Measurements from ENCODE around the gene SYT17. TPM values are rescaled to one million over a fixed set of nuclear protein-coding genes. Genes with fewer than 3 reads are reported as not detected.

Gene SYT17
- total and polyA plus RNA-seq, 2 experiments from 2014 or later: not detected

DNA sequence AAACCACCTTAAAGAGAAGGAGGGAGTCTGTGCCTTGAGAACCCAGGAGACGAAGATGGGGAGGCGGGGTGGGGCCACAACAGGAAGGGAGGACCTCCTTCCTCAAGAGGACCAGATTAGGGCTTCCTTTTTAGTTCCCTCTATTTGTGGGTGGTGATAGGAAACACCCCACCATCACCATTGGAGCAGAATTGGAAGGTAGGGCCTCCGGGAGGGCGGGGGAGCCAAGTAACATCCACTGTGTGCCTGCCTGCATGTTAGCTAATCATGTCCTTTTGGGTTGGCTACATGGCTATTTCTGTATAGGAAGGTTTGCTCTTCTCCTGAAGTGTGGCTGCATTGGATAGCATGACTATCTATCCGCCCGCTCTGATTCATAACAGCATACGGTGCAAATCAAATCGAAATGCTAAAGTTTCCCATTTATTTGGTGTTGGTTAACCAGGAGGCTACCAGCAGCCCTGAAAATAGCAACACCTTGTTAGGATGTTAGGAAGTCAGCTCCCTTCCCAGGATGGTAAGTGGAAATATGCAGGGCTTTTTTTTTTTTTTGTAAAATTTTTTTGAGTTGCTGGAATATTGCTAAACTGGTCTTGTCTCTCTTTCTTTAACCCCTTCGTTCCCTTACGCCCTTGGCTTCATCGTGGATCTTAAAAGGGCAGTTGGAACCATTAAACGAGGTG, 4.2 kb downstream of the SYT17 start:
- Histone ChIP-seq H2AFZ (no peak overlapping the region), H3K4me1 (ENCODE audit: insufficient read depth) (no peaks in the 10 kb centered on the region), H3K27ac (no peak overlapping the region), H3F3A (ENCODE audit: insufficient read depth) (no peaks in the 10 kb centered on the region), H3K79me2 (ENCODE audit: insufficient read depth) (no peaks in the 10 kb centered on the region), H3K9me2 (ENCODE audit: insufficient read depth) (no peaks in the 10 kb centered on the region), H3K4me2 (ENCODE audit: unreplicated experiment) (no peak overlapping the region), H3K4me3 (no peak overlapping the region), H4K20me1 (ENCODE audit: insufficient read depth) (no peaks in the 10 kb centered on the region), H3K36me3 (ENCODE audit: low read depth) (no peaks in the 10 kb centered on the region), H3K27me3 (replicated peaks; ENCODE audit: insufficient read depth) (peaks cover 16% of the 10 kb centered on the region), H3K9me3 (ENCODE audit: low read depth) (no peaks in the 10 kb centered on the region), H3K9ac (no peak overlapping the region)
- in situ Hi-C loops (cut with MboI): loop anchor here (10.0 kb wide), 1 partner anchor 87 kb away; no protein-coding TSS in a partner anchor
- DNase-seq: no peak
- WGBS, 2 experiments (ENCODE audit: low coverage in 1 of 2, low lambda C conversion rate in 2 of 2, missing lambda C conversion rate in 2 of 2): 74 to 76% methylated on average over 12 of the region's 12 CpGs
- TF ChIP-seq EZH2phosphoT487 (IDR thresholded peaks at IDR 0.05; ENCODE audit: insufficient read depth, low read depth): no peak
- TF ChIP-seq EZH2 (IDR thresholded peaks at IDR 0.05; ENCODE audit: insufficient read depth, poor library complexity, severe bottlenecking): no peak

DNA sequence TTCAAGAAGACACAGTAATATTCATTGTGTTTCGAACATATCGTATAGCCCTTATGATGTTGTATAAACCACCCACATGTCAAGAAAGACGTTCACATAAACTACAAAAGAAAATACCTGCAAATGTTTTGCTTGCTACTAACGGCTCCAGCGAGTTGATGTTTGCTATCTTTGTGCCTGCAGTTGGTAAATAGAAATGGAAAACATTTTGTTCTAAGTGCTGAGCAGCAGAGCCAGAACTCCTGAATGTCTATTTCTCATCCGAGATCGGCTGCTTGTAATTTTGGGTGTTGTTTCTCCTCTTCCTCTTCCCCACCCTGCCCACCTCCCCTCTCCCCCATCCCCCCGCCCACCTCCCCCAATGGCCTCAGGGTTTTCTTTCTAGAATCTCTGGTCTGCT, 5.0 kb downstream of the SYT17 start:
- DNase-seq: no peak
- no peaks in the 10 kb centered on the region for H3K9me3 ChIP-seq (ENCODE audit: low read depth)
- H2AFZ ChIP-seq: no peak overlapping the region
- 47 to 49% methylated on average over 7 to 8 of the region's 8 CpGs for WGBS, 2 experiments (ENCODE audit: low coverage in 1 of 2, low lambda C conversion rate in 2 of 2, missing lambda C conversion rate in 2 of 2)
- no peak overlapping the region for H3K4me2 ChIP-seq (ENCODE audit: unreplicated experiment)
- no peaks in the 10 kb centered on the region for H3K36me3 ChIP-seq (ENCODE audit: low read depth)
- H4K20me1 ChIP-seq (ENCODE audit: insufficient read depth): no peaks in the 10 kb centered on the region
- H3K4me3 ChIP-seq: no peak overlapping the region
- no peak overlapping the region for H3K27ac ChIP-seq
- H3K9ac ChIP-seq: no peak overlapping the region
- in situ Hi-C loops (cut with MboI): loop anchor here (10.0 kb wide), 1 partner anchor 88 kb away; no protein-coding TSS in a partner anchor
- peaks cover 16% of the 10 kb centered on the region for H3K27me3 ChIP-seq (replicated peaks; ENCODE audit: insufficient read depth)
- no peaks in the 10 kb centered on the region for H3F3A ChIP-seq (ENCODE audit: insufficient read depth)
- H3K9me2 ChIP-seq (ENCODE audit: insufficient read depth): no peaks in the 10 kb centered on the region
- TF ChIP-seq EZH2phosphoT487 (IDR thresholded peaks at IDR 0.05; ENCODE audit: insufficient read depth, low read depth) (no peak), EZH2 (IDR thresholded peaks at IDR 0.05; ENCODE audit: insufficient read depth, poor library complexity, severe bottlenecking) (no peak)
- no peaks in the 10 kb centered on the region for H3K4me1 ChIP-seq (ENCODE audit: insufficient read depth)
- H3K79me2 ChIP-seq (ENCODE audit: insufficient read depth): no peaks in the 10 kb centered on the region

DNA sequence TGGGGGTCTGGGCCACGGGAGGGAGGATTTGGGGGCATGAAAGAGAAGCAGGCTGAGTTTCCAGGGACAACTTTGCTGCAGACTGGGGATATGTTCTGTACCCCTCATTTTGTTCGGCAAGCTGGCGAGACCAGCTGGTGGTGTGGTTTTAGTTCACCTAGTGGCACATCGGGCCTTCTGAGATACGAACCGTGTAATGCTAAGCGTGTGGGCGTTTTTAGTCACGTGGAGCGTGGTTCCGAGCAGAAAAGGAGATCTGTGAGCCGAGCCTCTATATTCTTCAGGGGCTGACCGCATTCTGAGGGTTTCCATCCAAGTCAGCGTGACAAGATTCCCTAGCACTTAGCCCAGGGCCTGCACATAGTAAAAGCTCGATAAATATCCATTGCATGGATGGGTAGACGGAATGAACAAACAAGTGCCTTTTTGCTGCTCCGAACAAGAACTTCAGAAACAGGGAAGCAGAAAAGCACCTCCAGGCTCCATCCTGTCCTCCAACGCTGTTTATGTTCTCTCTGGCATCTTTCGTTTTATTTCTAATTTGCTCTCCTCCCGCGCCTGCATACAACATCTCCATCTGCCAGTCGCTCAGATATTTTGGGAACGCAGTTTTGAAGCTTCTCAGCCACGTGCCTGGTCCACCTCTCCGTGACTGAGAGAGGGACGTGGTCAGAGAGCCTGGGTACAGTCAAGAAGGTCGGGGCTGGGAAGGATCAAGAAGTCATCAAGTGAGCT, 5.8 kb downstream of the SYT17 start:
- no peak for DNase-seq
- no peak overlapping the region for H3K4me2 ChIP-seq (ENCODE audit: unreplicated experiment)
- no peak overlapping the region for H3K9ac ChIP-seq
- no peak overlapping the region for H3K27ac ChIP-seq
- WGBS, 2 experiments (ENCODE audit: low coverage in 1 of 2, low lambda C conversion rate in 2 of 2, missing lambda C conversion rate in 2 of 2): 83 to 85% methylated on average over 27 of the region's 27 CpGs
- in situ Hi-C loops (cut with MboI): loop anchor here (10.0 kb wide), 1 partner anchor 89 kb away; no protein-coding TSS in a partner anchor
- no peaks in the 10 kb centered on the region for H3K9me2 ChIP-seq (ENCODE audit: insufficient read depth)
- H2AFZ ChIP-seq: no peak overlapping the region
- no peaks in the 10 kb centered on the region for H4K20me1 ChIP-seq (ENCODE audit: insufficient read depth)
- peaks cover 12% of the 10 kb centered on the region for H3K27me3 ChIP-seq (replicated peaks; ENCODE audit: insufficient read depth)
- H3K9me3 ChIP-seq (ENCODE audit: low read depth): no peaks in the 10 kb centered on the region
- no peaks in the 10 kb centered on the region for H3K36me3 ChIP-seq (ENCODE audit: low read depth)
- TF ChIP-seq EZH2phosphoT487 (IDR thresholded peaks at IDR 0.05; ENCODE audit: insufficient read depth, low read depth): no peak
- TF ChIP-seq EZH2 (IDR thresholded peaks at IDR 0.05; ENCODE audit: insufficient read depth, poor library complexity, severe bottlenecking): no peak
- no peaks in the 10 kb centered on the region for H3K79me2 ChIP-seq (ENCODE audit: insufficient read depth)
- no peak overlapping the region for H3K4me3 ChIP-seq
- H3K4me1 ChIP-seq (ENCODE audit: insufficient read depth): no peaks in the 10 kb centered on the region
- H3F3A ChIP-seq (ENCODE audit: insufficient read depth): no peaks in the 10 kb centered on the region

DNA sequence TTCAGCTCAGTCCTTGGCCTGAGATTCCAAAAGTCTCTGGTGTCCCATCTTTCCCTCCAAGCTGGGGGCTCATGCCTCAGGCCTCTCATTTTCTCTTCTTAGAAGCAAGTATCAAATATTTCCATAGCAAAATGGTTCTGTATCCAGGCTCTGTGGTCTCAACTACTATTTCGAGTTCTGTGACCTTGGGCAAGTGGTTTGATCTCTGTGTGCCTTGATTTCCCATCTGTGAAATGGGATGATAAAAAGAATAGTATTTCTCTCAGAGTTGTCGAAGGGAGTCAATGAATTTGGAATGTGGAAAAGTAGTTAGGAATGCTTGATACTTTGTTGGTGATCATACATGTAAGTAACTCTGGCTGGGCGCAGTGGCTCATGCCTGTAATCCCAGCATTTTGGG, 6.4 kb downstream of the SYT17 start:
- Histone ChIP-seq H3K27ac (no peak overlapping the region), H4K20me1 (ENCODE audit: insufficient read depth) (no peaks in the 10 kb centered on the region), H3K9ac (no peak overlapping the region), H3K27me3 (replicated peaks; ENCODE audit: insufficient read depth) (peaks cover 9% of the 10 kb centered on the region), H3K4me3 (no peak overlapping the region), H3K4me1 (ENCODE audit: insufficient read depth) (no peaks in the 10 kb centered on the region), H3K9me3 (ENCODE audit: low read depth) (no peaks in the 10 kb centered on the region), H3F3A (ENCODE audit: insufficient read depth) (no peaks in the 10 kb centered on the region), H3K9me2 (ENCODE audit: insufficient read depth) (no peaks in the 10 kb centered on the region), H3K36me3 (ENCODE audit: low read depth) (no peaks in the 10 kb centered on the region), H3K79me2 (ENCODE audit: insufficient read depth) (no peaks in the 10 kb centered on the region), H3K4me2 (ENCODE audit: unreplicated experiment) (no peak overlapping the region), H2AFZ (no peak overlapping the region)
- DNase-seq: no peak
- in situ Hi-C loops (cut with MboI): loop anchor here (10.0 kb wide), 1 partner anchor 90 kb away; no protein-coding TSS in a partner anchor
- 63 to 70% methylated on average over 3 of the region's 3 CpGs for WGBS, 2 experiments (ENCODE audit: low coverage in 1 of 2, low lambda C conversion rate in 2 of 2, missing lambda C conversion rate in 2 of 2)
- TF ChIP-seq EZH2phosphoT487 (IDR thresholded peaks at IDR 0.05; ENCODE audit: insufficient read depth, low read depth) (no peak), EZH2 (IDR thresholded peaks at IDR 0.05; ENCODE audit: insufficient read depth, poor library complexity, severe bottlenecking) (no peak)
